Stimulated activated CD8-positive, alpha-beta memory T cell treated with anti-CD3 and anti-CD28 coated beads, Interleukin-7, amount 100 ng/mL, for 48 hours (primary cell): ENCODE results near the gene DHRS9.
A peak's percentile ranks its signal among the peaks of the same experiment; 100 is the strongest.

Experiments used
- DNase-seq, 2 donors: peaks; one replicate each; pipeline ENCODE4 v3.0.0-alpha.2; 2020; ENCODE audit warnings: low read depth in 1 of 2; ENCODE audit errors: extremely low read depth in 1 of 2

DHRS9 gene

GRCh38 chr2:169093535-169093934, 24.2 kb downstream of the DHRS9 start:
- no peak for DNase-seq

GRCh38 chr2:169094676-169095075, 25.3 kb downstream of the DHRS9 start:
- no peak for DNase-seq

- DNase-seq: no peak
These were observed 26.3 kb downstream of the DHRS9 start for GRCh38 chr2:169095621-169096105.

- no peak for DNase-seq
These were observed 35.5 kb downstream of the DHRS9 start for GRCh38 chr2:169104848-169105247.

GRCh38 chr2:169105476-169105875, 36.1 kb downstream of the DHRS9 start:
- DNase-seq: no peak

- DNase-seq: no peak
These were observed 36.8 kb downstream of the DHRS9 start for GRCh38 chr2:169106134-169106533.

- no peak for DNase-seq
These were observed 37.5 kb downstream of the DHRS9 start for GRCh38 chr2:169106563-169107545.

- no peak for DNase-seq
These were observed 38.3 kb downstream of the DHRS9 start for GRCh38 chr2:169107645-169108044.

- DNase-seq: no peak
These were observed 38.9 kb downstream of the DHRS9 start for GRCh38 chr2:169108099-169108884.

GRCh38 chr2:169109502-169110409, 40.4 kb downstream of the DHRS9 start:
- peak; percentile 23 to 53 for DNase-seq

- DNase-seq: no peak
These were observed 41.1 kb downstream of the DHRS9 start for GRCh38 chr2:169110419-169110818.

GRCh38 chr2:169110916-169111315, 41.6 kb downstream of the DHRS9 start:
- no peak for DNase-seq

- DNase-seq: no peak
These were observed 43.5 kb downstream of the DHRS9 start for GRCh38 chr2:169112841-169113240.

GRCh38 chr2:169114056-169114455, 44.7 kb downstream of the DHRS9 start:
- DNase-seq: no peak

GRCh38 chr2:169116327-169116726, 47.0 kb downstream of the DHRS9 start:
- DNase-seq: no peak

- DNase-seq: no peak
These were observed 47.6 kb downstream of the DHRS9 start for GRCh38 chr2:169116993-169117392.

GRCh38 chr2:169118060-169118459, 48.7 kb downstream of the DHRS9 start:
- no peak for DNase-seq

- no peak for DNase-seq
These were observed 49.9 kb downstream of the DHRS9 start for GRCh38 chr2:169119123-169119760.

- no peak for DNase-seq
These were observed 50.5 kb downstream of the DHRS9 start for GRCh38 chr2:169119851-169120250.

GRCh38 chr2:169129703-169130243, 60.4 kb downstream of the DHRS9 start:
- no peak for DNase-seq
